22Rv1 (cell line): Measurements from ENCODE around the gene IL31.

Source experiments
- ZFX ChIP-seq: fragments of 450-650 bp; IDR thresholded peaks from 2 replicates; pipeline ENCODE4 v1.6.1; 2017; ENCODE audit warnings: antibody characterized with exemption, borderline replicate concordance
- TF ChIP-seq, protein P1 (sequence below): fragments of 450-650 bp; IDR thresholded peaks from 2 replicates; pipeline ENCODE4 v1.5.1; 2017; ENCODE audit warnings: mild to moderate bottlenecking

DNA sequence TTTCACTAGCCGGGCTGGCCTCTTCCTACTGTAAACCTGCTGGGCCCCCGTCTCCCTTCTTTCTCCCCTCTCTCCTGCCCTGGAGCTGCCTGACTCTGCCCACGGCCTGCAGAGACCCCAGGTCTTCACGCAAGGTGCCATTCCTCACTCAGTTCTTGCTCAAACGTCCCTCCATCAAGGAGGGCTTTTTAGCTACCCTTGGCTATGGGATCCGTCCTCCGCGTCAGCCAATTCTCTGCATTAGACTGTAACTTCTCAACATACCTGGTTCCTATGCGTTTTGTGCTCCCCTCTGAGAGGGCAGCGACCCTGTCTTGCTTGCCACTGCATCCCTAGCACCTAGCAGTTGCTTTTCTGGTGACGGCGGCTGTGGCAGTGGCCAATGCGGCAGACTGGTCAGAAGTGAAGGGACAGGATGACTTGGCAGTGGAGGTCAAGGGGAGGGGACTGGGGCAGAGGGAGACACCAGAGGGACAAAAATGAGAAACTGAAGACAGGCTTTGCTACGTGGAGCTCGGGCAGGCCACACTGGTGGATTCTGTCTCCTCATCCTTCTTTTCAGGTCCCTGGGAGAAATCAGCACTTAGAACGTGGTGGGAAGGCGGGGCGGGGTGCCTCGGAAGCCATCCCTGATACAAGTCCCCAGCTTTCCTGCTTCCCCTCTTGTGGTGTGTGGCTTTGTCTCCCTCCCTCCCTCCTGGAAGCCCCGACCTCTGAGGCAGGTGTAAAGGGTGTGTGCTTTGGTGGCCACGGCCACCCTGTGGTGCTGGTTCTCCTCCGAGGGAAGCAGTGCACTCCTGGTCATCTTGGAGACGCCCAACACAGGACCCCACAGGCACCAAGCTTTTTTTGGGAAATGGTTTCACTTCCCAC is 31.3 kb upstream of the IL31 start:
- TF ChIP-seq, protein P1, sequence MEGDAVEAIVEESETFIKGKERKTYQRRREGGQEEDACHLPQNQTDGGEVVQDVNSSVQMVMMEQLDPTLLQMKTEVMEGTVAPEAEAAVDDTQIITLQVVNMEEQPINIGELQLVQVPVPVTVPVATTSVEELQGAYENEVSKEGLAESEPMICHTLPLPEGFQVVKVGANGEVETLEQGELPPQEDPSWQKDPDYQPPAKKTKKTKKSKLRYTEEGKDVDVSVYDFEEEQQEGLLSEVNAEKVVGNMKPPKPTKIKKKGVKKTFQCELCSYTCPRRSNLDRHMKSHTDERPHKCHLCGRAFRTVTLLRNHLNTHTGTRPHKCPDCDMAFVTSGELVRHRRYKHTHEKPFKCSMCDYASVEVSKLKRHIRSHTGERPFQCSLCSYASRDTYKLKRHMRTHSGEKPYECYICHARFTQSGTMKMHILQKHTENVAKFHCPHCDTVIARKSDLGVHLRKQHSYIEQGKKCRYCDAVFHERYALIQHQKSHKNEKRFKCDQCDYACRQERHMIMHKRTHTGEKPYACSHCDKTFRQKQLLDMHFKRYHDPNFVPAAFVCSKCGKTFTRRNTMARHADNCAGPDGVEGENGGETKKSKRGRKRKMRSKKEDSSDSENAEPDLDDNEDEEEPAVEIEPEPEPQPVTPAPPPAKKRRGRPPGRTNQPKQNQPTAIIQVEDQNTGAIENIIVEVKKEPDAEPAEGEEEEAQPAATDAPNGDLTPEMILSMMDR = no peak
- TF ChIP-seq ZFX = no peak
